ENCODE data around the gene CTNNA2. TPM values are rescaled to one million over a fixed set of nuclear protein-coding genes. Genes with fewer than 3 reads are reported as not detected.

The CTNNA2 gene
- total RNA-seq, 4 donors from 2014 or later, result 0.88 to 14.9 (median 2.3) TPM; not detected in 1

- no peak for DNase-seq
- intact Hi-C loops (cut with DNase I; ENCODE audit: low total_unique reads), result no loop called here
- Histone ChIP-seq H3K9me3 (no peaks in the 10 kb centered on the region), H3K4me3 (no peak overlapping the region), H3K27ac (no peak overlapping the region), H3K36me3 (no peaks in the 10 kb centered on the region), H3K27me3 (no peaks in the 10 kb centered on the region), H3K4me1 (no peaks in the 10 kb centered on the region)
- TF ChIP-seq POLR2A (IDR thresholded peaks at IDR 0.05), result no peak
- TF ChIP-seq CTCF (IDR thresholded peaks at IDR 0.05), result no peak
Measured at GRCh38 chr2:80651435-80651834, 1138.6 kb downstream of the CTNNA2 start.

GRCh38 chr2:80655265-80655664 is 1142.4 kb downstream of the CTNNA2 start:
- H3K36me3 ChIP-seq, result no peaks in the 10 kb centered on the region
- TF ChIP-seq POLR2A (IDR thresholded peaks at IDR 0.05) (no peak), CTCF (IDR thresholded peaks at IDR 0.05) (no peak)
- DNase-seq, result no peak
- no peaks in the 10 kb centered on the region for H3K27me3 ChIP-seq
- H3K4me3 ChIP-seq, result no peak overlapping the region
- no peaks in the 10 kb centered on the region for H3K9me3 ChIP-seq
- intact Hi-C loops (cut with DNase I; ENCODE audit: low total_unique reads), result no loop called here
- H3K4me1 ChIP-seq, result no peaks in the 10 kb centered on the region
- H3K27ac ChIP-seq, result no peak overlapping the region

GRCh38 chr2:80670763-80671162 is 1157.9 kb downstream of the CTNNA2 start:
- H3K27ac ChIP-seq, result no peak overlapping the region
- no peaks in the 10 kb centered on the region for H3K9me3 ChIP-seq
- H3K27me3 ChIP-seq, result no peaks in the 10 kb centered on the region
- H3K4me1 ChIP-seq, result no peaks in the 10 kb centered on the region
- intact Hi-C loops (cut with DNase I; ENCODE audit: low total_unique reads), result no loop called here
- DNase-seq, result no peak
- H3K4me3 ChIP-seq, result no peak overlapping the region
- H3K36me3 ChIP-seq, result no peaks in the 10 kb centered on the region
- TF ChIP-seq POLR2A (IDR thresholded peaks at IDR 0.05) (no peak), CTCF (IDR thresholded peaks at IDR 0.05) (no peak)

GRCh38 chr2:80687524-80687923 is 1174.7 kb downstream of the CTNNA2 start:
- no peaks in the 10 kb centered on the region for H3K27me3 ChIP-seq
- intact Hi-C loops (cut with DNase I; ENCODE audit: low total_unique reads), result no loop called here
- H3K4me3 ChIP-seq, result no peak overlapping the region
- no peaks in the 10 kb centered on the region for H3K4me1 ChIP-seq
- H3K36me3 ChIP-seq, result no peaks in the 10 kb centered on the region
- no peak overlapping the region for H3K27ac ChIP-seq
- no peak for DNase-seq
- no peaks in the 10 kb centered on the region for H3K9me3 ChIP-seq
- no peak for TF ChIP-seq POLR2A (IDR thresholded peaks at IDR 0.05)
- no peak for TF ChIP-seq CTCF (IDR thresholded peaks at IDR 0.05)

GRCh38 chr2:80689106-80689505 is 1176.3 kb downstream of the CTNNA2 start:
- Histone ChIP-seq H3K27ac (no peak overlapping the region), H3K27me3 (no peaks in the 10 kb centered on the region), H3K4me1 (no peaks in the 10 kb centered on the region), H3K4me3 (no peak overlapping the region), H3K9me3 (no peaks in the 10 kb centered on the region), H3K36me3 (no peaks in the 10 kb centered on the region)
- intact Hi-C loops (cut with DNase I; ENCODE audit: low total_unique reads), result no loop called here
- TF ChIP-seq CTCF (IDR thresholded peaks at IDR 0.05) (no peak), POLR2A (IDR thresholded peaks at IDR 0.05) (no peak)
- DNase-seq, result no peak

Small RNAs within 50 kb of the gene (microRNA-seq; reads per million reads assigned to microRNA genes)
- not detected for gene MIR4264 (ENCODE audit: borderline microRNAs expressed, borderline replicate concordance)
- gene MIR8080 (ENCODE audit: borderline microRNAs expressed, borderline replicate concordance), result not detected

Small RNAs within 50 kb of the gene (small RNA-seq; reads per million reads assigned to genes)
- gene MIR4264 (not detected), gene MIR8080 (not detected), gene RNU6-561P (not detected)

Data from uterus (tissue), 4 donors.